Measurements from ENCODE around the gene NAP1L4.

DNA sequence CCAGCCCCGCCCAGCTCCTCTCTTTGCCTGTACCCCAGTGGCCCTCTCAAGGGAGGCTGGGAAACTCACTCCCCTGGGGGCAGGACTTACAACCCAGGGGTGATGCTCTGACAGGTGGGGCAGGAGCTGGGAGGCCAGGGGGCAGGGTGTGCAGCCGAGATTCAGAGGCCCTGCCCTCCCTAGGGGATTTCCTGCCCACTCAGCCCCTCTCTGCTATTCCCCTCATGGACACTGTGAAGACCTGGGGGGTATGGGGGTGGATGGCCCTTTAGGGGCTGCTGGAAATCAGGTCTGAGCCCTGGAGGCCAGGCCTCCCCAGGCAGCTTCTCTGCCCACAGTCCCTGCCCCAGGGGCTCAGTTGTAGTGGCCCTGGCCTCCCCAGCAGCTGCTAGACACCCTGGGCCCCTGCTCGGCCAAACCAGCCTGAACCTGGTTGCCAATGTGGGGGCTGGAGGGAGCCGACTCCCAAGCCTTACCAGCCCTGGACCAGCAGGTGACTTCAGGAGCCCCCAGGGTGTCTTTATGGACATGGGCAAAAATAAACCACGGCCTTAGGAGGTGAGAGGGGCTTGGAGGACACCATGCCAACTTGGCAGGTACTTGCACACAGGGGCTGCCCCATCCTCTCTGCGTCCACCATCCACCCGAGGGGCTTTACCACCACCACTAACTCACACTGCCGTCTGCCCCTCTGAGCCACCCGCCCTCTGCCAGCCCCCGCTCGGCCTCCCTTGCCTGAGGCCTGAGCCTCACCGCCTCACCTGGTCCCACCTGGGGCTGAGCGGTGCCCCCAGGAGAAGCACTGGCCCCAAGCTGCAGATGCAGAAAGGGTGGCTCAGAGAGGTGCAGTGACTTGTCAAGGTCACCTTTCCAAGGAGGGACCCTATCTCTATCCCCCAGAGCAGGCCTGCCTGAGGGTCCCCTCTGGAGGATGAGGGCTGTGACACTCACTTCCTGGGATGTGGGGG is 60.1 kb downstream of the NAP1L4 start:
- TF ChIP-seq SUZ12 (IDR thresholded peaks at IDR 0.05; ENCODE audit: extremely low read depth, insufficient read depth, insufficient read length) (no peak), ZNF274 (IDR thresholded peaks at IDR 0.05; ENCODE audit: low read depth, low read length) (no peak), YY1 (IDR thresholded peaks at IDR 0.05; ENCODE audit: insufficient read depth, insufficient read length) (no peak)
